IPS DF 4.7 (cell line): ENCODE measurements around the gene BASP1.
A peak's percentile ranks its signal among the peaks of the same experiment; 100 is the strongest.

Source experiments
- DNase-seq: peaks from one replicate; pipeline ENCODE4 v3.0.0-alpha.2; 2013; ENCODE audit warnings: low spot score; ENCODE audit errors: extremely low read depth

Gene BASP1

DNA sequence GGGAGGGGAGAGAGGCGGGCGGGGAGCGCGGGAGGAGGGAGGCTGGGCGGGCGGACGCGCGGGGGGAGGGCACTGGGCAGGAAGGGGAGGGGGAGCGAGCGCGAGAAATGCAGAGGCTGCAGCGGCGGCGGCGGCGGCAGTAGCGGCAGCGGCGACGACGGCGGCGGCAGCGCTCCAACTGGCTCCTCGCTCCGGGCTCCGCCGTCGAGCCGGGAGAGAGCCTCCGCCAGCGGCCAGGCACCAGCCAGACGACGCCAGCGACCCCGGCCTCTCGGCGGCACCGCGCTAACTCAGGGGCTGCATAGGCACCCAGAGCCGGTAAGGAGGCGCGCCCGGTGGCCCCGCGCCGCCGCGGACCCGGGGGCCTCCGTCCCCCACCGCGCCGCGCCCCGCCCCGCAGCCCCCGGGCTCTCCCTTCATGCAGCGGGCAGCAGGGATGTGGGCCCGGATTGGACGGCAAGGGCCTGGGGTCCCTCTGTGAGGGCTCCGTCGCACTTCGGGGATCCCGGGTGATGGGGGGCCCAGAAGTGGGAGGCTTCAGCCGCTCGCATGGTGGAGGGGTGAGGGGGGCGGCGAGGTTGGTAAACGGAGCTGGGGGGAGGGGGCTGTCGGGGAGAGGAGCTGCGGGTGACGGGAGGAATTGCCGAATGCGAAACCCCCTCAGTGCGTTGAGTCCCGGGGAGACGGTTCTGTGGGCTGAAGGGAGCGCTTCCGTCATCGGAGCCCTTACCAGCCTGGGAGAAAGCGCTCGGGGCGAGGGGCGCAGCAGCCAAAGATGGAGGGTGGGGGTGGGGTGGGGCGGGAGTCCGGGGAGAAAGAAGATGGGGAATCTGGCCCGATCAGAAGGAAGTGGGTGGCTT is at the start of gene BASP1:
TSS of gene BASP1 (plus strand) at position 139 of the 860 bp plus-strand sequence. CDS start 57,586 bp downstream, outside the sequence.
- DNase-seq = no peak

- no peak for DNase-seq
Observed at GRCh38 chr5:17169507-17169906, 47.9 kb upstream of the BASP1 start.

DNA sequence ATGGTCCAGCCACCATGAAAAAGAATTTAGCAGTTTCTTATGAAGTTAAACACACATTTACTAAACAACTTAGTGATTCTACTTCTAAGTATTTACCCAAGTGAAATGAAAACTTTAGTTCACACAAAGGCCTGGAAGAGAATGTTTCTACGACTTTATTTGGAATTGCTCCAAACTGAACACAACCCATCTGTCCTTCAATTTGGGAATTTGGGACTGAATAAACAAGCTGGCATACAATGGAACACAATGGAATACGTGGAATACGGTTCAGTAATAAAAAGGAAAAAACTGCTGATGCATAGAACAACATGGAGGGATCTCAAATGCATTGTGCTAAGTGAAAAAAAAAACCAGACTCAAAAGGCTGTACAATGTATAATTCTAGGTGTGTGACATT is 44.6 kb upstream of the BASP1 start:
- no peak for DNase-seq

GRCh38 chr5:17174965-17175364 is 42.5 kb upstream of the BASP1 start:
- DNase-seq = no peak

GRCh38 chr5:17177501-17178372 is 39.7 kb upstream of the BASP1 start:
- no peak for DNase-seq

- no peak for DNase-seq
Observed at GRCh38 chr5:17178373-17178675, 39.1 kb upstream of the BASP1 start.

- no peak for DNase-seq
Observed at GRCh38 chr5:17180330-17180843, 37.0 kb upstream of the BASP1 start.

GRCh38 chr5:17180864-17181723 is 36.3 kb upstream of the BASP1 start:
- no peak for DNase-seq

DNA sequence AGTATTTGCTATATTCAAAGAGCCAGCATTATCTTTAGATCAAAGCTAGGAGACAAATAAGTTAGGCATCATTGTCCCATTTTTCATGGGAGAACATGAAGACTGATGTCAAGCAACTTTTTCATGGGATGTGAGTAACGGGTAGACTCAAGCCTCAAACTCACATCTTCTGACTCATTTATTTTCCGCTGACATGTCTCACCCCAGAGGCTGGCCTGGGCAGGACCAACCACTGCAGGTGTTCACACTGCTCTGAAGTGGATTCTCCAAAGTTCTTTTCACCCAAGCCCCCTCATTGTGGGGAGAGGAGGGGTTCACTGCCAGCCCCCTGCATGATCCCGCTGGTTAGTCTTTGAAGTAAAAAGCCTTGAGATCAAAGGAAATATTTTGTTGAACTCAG is 34.9 kb upstream of the BASP1 start:
- DNase-seq = no peak

- DNase-seq = no peak
Observed at GRCh38 chr5:17182981-17183380, 34.5 kb upstream of the BASP1 start.

- DNase-seq = no peak
Observed at GRCh38 chr5:17183831-17184230, 33.6 kb upstream of the BASP1 start.

- DNase-seq = no peak
Observed at GRCh38 chr5:17184588-17184987, 32.8 kb upstream of the BASP1 start.

DNA sequence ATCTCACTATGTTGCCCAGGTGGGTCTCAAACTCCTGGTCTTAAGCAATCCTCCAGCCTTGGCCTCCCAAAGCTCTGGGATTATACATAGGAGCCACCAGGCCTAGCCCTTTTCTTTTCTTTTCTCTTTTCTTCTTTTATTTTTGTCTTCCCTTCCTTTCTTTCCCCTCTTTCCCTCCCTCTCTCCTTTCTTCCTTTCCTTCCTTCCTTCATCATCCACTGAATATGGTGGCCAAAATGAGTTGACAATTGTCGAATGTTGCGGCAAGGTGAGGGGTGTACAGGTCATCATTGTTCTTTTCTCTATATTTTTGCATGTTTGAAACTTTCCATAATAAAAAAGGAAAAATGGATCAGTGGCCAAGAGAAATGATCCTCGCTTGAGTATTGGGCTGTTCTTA is 32.1 kb upstream of the BASP1 start:
- DNase-seq = no peak

GRCh38 chr5:17185773-17186172 is 31.7 kb upstream of the BASP1 start:
- DNase-seq = no peak

DNA sequence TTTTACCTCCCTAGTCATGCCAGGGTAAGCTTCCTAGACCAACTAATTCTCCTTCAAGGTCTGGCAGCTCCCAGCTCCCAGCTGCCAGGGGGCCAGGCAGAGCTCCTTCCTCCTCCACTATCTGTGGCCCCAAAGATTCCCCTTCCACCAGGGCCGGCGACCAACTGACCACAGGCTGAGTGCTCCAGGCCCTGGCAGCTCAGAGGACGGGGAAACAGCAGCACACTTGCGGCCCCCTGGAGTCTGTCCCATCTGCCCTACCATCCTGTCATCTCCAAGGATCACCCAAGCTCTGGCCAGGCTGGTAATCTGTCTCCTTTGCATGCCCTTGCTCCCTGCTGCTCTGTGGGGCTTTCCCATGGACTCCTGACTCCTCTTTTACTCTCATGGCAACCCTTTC is 31.2 kb upstream of the BASP1 start:
- no peak for DNase-seq

- no peak for DNase-seq
Observed at GRCh38 chr5:17187011-17187785, 30.2 kb upstream of the BASP1 start.

- no peak for DNase-seq
Observed at GRCh38 chr5:17187786-17188170, 29.7 kb upstream of the BASP1 start.

DNA sequence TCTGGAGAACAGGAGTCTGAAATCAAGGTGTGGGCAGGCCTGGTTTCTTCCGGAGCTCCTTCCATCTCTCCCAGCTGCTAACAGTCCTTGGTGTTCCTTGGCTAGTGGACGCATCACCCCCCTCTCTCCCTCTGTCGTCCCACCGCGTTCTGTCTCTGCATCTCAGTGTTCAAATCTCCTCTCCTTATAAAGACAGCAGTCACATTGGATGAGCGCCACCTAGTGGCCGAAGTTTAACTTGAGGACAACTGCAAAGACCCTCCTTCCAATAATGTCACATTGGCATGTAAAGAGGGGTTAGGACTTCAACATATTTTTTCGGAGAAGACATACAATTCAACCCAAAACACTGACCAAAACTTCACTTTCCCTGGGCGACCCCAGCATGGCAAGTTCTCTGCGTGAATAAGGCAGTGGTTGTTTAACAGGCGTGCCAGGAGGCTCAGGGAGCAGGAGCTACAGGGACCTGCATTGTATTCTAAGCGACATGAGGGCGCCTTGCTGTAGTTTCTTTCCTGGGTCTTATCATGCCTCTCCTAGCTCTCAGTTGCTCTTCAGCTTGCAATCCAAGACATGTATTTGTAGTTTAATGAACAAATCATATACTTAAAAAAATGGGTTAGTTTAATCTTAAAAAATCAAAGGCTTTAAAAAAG is 27.9 kb upstream of the BASP1 start:
- DNase-seq = peak; percentile 82

- peak; percentile 56 for DNase-seq
Observed at GRCh38 chr5:17190242-17190778, 27.1 kb upstream of the BASP1 start.
